ENCODE data around the gene RAPGEF2.

- TF ChIP-seq CTCF (conservative IDR thresholded peaks at IDR 0.05; ENCODE audit: low read depth, low read length), result no peak
- no peak for TF ChIP-seq EZH2 (IDR thresholded peaks at IDR 0.05; ENCODE audit: low read length, unreplicated experiment)
Measured at GRCh38 chr4:159291176-159291575, 188.3 kb downstream of the RAPGEF2 start.
